Left renal cortex interstitium (tissue), 4 donors: Measurements from ENCODE around the gene DISC1. TPM values are rescaled to one million over a fixed set of nuclear protein-coding genes. Genes with fewer than 3 reads are reported as not detected.

Source experiments
- DNase-seq, 4 donors: peaks; one replicate each; pipeline ENCODE4 v3.0.0-alpha.2; 2013; ENCODE audit warnings: low read depth in 4 of 4, low spot score in 2 of 4, missing footprints in 1 of 4
- polyA plus RNA-seq, 4 donors: library from polyadenylated mRNA; unstranded; fragments of 120-200 nt; gene quantifications; one replicate each; pipeline ENCODE4 v1.2.1, GENCODE V29; 2013; ENCODE audit not compliant: insufficient read length in 4 of 4

Gene DISC1
- polyA plus RNA-seq, 4 donors: 5.3 to 6.6 (median 5.6) TPM

DNA sequence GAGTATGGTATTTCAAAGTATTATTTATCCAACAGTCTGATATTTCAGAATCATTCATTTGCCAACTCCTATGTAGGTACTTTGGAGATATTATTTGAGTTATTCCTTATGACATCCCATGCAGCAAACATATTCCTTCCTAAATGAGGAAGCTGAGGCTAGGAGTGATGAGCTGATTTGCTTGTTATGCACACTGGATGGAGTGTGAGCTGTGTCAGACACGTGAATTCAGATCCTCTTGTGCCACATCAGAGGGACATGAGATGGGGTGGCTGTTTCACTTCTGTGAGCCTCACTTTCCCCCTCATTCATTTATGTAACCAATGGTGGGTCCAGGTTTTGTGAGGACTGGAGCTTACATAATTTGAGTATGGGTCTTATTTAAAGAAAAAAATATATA lies 215.9 kb downstream of the DISC1 start:
- no peak for DNase-seq

DNA sequence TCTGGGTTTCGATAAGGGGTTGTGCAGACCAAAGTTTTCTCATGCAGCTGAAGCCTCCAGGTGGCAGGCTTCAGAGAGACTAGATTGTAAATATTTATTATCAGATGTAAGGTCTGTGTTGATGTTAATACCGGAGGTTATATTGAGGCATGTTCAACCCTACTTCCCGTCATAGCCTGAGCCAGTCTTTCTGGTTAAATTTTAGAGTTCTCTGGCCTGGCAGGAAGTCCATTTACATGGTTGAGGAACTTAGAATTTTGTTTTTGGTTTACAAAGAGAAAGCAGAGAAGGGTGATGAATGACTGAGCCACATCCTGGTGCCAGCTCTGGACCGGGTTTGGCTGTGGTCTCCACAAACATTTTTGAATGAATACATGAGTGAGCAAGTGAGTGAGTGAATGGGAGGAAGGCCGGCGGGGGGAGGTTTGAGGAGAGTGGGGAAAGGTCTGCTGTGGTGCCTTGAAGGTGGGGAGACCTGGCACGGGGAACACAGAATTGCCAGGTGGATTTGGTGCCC lies 218.5 kb downstream of the DISC1 start:
- no peak for DNase-seq

DNA sequence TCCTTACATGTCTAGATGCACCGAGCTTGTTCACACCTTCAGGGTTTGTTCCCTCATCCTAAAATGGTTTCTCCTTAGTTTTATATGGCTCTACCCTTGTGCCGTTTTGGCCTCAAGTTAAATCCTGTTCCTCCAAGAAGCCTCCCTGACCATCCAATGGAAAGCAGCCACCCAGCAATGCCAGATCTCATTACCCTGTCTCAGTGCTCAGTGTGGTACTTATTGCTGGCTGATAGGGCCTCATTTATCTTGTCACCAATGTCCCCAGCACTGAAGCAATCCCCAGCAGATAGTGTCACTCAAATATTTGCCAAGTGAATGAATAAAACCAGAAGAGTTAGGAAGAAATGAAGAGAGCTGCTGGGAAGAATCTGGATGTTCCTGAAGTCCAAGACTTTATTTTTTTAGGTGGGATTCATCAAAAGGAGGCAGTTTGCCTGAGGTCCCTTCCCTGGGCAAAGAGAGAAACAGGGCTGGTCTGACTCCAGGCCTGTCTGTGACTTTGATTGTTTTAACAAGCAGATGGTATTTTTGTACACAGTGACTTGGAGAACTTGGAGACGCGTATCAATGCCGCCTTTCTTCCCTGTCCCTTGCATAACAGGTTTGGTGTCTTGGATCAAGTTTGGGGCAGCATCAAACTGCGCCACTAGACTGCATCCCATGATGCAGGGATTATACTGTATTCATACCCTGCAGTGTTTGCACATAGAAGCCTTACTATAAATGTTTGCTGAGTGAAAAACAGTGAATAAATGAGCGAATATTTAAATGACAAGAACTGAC lies 221.2 kb downstream of the DISC1 start:
- no peak for DNase-seq

DNA sequence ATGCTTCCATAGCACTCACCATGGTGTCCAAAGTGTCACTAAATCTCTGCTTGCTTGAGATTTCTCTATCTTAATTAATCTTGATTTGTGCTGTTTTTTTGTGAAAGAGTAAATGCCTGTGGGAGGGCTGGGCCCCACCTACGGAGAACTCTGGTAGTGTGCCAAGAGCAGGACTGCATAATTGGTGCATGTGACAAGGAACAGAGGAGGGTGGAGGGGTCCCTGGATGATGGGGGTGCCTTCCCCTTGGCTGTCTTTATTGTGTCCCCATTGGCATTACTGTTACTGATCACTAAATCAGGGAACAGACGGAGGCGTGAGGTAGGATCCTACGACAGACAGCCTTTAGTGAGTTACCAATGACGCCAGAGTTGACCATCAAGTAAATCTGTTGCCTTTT lies 223.4 kb downstream of the DISC1 start:
- no peak for DNase-seq

DNA sequence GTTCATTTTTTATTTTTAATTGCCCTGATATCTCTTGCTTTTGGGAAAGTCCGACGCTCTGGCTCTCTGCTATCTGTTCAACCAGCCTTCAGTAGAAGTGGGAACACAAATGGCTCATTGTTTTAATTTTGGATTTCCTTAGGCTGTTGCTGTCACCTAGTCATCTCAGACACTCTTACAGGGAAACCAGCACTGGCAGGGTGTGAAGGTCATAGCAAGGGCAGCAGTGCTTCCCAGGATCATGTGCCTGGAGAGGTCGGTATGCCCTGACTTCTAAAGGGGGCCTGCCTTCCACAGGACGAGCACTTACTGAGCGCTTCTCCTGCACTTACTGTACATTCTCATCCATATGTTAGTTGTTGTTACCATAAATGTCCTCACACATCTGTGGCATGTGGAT lies 224.2 kb downstream of the DISC1 start:
- DNase-seq: no peak

DNA sequence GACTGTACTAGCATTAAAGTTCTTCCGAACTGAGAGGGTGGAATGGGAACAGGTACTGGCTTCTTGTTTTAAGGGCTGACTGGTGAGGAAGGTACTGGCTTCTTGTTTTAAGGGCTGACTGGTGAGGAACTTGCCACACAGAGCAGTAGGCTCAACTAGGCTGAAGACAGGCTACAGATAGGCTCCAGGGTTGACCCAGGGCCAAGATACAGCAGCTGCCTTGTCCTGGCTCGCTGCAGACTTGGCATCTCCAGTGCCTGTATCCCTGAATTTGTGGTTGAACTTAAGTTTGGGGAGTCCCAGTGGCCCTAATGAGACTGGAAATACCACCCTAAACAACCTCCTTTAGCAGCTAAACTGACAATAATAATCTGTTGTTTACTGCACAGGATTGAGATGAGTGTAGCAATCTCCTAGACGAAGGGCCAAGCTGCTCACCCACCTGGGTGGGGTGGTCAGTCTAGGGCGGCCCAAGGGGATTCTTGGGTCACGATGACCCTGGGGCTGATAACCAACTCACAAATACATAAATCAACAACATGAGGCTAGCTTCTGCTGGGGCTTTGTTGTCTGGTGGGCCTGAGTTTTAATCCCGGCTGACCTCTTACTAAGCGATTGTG lies 227.1 kb downstream of the DISC1 start:
- DNase-seq: no peak

DNA sequence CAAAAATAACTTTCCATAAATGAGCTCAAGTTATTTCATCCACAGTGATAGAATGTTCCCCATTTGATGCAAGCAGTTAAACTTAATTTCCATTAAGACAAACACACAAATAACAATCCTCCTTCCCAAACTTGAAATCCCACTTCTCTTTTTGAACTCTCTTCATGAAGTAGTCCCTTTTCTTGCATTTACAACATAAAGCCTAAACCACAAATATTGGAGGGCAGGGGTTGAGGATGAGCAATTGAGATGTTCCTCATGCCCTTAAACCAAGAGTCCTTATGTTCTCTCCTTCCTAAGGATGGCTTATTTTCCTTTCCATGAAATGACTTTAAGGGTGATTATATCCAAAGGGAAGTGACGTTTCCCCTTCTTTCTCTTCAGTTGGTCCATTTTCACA lies 228.8 kb downstream of the DISC1 start:
- DNase-seq: no peak

DNA sequence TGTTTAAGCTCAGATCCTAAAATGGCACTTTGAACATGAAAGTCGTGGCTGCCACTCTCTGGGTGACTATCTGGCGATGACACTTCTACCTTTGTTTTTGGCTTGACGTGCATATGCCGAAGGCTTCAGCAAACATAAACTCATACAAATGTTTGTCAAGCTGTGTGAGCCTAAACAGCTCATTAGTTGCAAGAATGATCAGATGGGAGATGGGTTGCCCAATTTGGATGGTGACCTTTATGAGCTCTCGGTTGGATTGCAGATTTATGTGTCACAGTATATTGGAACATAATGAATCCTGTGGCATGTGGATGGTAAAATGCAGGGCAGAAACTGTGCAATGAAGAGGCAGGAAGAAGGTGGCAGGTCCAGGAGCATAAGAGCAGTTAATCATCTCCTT lies 229.3 kb downstream of the DISC1 start:
- DNase-seq: no peak

DNA sequence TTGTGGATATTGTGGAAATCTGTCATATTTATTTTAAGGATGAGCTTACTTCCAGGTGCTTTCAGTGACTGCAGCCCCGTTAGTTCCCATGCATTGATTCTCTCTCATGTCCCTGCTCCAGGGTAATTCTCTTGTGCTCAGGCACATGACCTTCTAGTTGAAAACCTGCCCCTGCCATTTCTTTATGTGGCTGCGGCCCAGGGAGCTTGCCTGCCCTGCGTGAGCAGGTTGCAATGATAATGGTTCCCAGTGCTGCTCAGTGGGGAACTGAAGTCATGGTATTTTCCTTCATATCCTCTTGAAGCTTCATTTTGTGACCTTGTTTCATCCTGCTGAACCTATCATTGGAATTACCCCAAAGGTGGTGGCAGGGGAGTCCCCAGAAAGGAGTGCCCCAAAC lies 229.8 kb downstream of the DISC1 start:
- no peak for DNase-seq

DNA sequence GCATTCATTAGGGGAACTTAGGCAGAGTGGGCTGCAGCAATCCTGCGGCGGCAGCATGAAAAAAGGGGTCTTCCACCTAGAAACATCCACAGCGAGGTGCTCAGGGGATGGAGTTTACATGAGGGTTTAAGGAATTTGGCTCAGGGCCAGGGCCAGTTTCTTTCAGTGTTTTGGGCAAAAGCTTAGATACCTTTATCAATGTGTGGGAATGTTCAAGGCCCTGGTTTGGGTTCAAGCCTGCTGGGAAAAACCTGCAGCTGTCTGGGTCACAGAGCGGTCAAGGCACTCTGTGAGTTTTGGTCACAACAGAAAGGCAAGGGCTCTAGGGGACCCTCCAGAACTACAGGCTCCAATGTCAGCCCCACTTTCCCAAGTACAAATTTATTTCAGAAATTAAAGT lies 230.3 kb downstream of the DISC1 start:
- DNase-seq: no peak

DNA sequence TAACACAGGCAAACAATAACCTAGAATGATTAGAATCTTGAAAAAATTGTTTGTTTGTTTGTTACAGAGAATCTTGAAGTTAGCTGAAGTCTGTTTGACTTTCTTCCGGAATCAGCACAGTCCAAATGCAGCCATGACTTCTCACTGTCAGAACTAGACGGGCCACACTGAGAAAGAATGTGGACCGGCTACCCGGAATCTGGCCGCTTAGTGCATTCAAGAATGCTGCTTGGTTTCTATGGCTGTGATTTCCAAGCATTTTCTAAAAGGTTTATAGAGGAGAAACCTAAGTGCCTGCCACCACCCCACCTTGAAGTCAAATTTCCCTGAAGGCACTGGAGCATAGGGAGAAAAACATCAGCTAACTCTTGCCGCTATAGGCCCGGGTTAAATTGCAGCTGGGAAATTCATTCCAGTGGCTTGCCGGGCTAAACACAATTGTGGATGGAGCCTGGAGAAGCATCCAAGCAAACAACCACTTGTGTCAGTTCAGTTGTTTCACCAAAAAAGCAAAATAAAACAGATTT lies 231.1 kb downstream of the DISC1 start:
- DNase-seq: peak in 1 of 4 donors; percentile 36

DNA sequence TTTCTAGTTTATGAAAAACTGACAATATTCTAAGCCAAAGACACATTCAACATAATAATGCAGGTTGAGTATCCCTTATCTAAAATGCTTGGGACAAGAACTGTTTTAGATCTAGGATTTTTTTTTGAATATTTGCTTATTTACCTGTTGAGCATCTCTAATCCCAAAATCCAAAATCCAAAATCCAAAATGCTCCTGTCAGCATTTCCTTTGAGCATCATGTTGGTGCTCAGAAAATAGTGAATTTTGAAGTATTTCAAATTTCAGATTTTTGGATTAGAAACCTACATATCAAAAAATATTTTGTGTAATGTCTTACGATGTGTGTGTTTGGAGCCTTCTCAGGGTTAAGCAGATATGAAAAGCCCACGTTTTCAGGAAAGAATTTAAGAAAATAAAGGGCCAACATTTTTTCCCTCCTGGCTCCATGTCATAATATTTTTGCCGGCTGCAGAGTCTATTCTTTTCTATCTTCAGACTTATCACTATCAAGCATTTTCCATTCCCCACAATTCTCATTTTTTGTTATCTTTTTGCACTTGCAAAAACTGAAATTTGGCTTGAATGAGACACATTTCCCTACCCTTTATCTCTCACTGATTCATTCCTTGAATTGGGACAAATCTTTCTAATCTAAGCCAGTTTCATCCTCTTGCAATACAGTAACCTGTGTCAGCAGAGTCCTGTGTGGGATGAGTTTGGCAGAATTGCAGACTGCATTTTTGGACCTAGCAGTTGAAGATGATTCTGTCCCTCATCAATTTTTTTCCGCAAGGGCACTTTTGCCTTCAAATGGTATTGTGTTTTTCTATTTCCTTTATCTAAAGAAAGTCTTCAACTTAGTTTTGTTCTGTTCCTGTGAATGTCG lies 233.9 kb downstream of the DISC1 start:
- no peak for DNase-seq

DNA sequence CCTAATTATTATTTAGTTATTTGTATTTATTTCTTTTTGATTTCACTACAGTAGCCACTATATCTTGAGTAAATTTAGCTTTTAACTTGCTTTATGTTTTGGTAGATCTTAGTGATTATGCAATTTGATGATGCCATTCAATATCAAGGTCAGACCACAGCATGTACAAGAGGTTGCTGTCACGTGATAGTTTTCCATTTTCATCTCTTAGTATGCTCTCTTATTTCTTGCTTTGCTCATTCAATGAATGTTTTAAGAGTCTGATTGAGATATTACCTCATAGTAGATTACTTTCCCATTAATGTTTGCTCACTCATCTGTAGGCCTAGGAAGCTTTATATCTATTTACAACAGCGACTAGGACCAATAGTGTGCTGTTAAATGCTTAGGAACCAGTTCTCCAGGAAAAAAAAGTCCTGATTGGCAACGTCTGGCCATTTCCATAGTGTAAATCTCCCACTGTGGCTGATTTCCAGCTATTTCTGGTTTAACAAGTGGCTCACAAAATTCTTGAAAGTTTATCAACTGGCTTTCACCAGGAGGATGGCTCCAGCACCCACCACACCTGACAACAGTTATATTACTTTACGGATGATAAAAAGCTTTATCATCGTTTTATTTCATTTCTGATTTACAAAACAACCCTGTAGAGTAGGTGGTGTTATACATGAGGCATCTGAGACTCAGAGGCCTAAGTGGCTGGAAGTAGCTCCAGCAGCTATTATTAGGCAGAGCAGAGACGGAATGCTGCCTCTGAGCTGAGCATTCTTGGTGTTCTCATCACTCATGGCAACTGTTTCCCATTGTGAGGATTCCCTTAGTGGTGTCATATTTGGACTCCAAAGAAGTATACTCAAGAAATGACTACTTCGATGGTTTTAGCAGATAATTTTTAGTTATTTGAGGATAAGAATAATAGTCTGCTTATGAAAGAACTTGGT lies 235.2 kb downstream of the DISC1 start:
- no peak for DNase-seq

DNA sequence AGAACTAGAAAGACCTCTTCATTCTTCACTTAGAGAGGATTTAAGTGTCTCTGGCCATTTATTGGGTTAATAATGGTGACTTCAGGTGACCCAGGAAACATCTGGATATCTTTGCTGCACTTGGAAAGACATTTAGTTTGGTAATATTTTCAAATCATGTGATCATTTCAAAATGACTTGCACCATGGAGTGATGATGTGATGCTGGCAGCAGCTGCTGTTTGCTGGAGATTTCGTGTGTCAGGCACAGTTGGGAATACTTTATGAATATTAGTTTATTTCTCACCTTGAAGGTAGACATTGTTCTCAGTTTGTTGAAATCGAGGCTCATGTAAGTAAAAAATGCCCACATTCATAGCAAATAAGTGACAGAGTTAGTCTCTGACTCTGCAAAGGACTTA lies 236.0 kb downstream of the DISC1 start:
- DNase-seq: no peak

DNA sequence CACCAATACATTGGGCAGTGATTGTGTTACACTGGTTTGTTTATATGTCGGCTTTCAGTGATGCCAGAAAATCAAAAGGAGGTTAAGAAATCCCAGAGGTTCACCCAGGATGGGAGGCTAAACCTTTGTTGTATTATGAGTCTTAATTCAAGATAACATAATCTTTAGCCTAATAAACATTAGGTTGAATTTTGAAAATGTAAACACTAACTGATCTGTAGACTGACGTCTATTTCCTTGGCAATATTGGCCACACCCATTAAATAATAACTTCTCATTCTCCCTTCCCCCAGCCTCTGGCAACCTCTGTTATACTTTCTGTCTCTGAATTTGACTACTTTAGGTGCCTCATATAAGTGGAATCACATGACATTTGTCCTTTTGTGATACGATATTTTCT lies 238.7 kb downstream of the DISC1 start:
- DNase-seq: no peak

DNA sequence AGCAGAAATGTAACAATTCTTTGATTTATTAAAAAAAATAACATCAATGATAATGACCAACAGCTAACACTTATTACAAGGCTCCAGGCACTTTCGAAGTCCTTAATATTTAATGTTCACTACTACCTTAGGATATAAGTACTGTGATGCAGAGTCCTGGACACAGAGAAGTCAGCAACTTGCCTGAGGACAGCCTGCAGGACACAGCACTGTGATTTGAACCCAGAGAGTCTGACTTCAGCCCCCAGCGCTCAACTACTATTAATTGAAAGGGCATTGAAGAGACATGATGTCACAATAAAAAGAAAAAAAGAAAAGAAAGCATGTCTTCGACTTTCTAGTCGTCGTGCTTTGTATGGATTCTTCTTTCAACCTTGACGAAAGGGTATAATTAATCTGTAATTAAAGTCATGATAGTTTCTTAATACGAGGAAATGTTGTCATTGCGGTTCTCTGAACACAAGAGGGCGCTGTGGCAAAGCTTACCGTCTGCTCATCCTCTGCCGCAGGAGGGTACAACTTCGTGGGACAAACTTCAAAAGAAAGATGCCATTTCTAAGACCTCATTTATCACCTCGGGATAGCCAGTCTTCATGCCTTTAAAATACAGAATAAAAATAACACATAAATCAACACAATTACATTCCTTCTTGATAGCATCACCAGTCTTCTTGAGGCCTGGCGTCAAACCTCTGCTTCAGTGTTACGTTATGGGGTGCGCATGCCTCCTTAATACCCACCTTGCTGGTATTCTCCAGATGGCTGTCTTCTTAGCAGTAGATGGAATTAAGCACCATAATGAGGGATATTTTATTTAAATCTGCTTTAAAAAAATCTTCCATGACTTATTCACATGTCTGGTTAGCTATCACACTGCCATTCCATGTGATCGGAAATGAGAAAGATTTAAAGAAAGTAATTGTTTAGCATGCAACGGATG lies 240.1 kb downstream of the DISC1 start:
- peak; percentile 31 to 58 (median 41) for DNase-seq

DNA sequence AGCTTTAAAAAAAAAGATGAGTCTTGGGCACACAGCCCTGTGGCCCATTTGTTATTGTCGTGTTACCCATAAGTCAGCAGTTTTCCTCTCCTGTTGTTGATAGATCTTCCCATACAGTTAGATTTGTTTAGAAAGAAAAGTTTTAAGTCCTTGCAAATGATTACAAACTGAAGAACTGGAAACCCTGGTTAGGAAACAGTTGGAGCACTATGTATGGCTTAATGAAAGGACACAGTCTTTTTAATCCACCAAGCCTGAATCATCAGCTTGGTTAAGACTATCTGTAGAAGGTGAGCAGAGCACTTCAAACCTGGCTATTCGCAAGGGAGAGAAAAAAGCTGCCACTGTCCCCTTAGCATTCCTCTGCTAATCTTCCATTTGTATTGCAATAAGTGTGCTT lies 241.0 kb downstream of the DISC1 start:
- no peak for DNase-seq

DNA sequence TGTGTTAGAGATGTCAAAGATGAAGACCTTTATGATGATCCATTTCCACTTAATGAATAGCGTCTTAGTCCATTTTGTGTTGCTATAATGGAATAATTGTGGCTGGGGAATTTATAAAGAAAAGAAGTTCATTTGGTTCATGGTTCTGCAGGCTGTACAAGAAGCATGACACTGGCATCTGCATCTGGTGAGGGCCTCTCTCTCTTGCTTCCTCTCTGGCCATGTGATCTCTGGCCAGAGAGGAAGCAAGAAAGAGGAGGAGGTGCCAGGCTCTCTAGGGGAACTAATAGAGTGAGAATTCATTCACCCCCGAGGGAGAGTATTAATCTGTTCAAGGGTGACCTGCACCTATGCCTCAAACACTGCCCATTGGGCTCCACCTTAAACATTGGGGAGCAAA lies 242.8 kb downstream of the DISC1 start:
- DNase-seq: no peak

DNA sequence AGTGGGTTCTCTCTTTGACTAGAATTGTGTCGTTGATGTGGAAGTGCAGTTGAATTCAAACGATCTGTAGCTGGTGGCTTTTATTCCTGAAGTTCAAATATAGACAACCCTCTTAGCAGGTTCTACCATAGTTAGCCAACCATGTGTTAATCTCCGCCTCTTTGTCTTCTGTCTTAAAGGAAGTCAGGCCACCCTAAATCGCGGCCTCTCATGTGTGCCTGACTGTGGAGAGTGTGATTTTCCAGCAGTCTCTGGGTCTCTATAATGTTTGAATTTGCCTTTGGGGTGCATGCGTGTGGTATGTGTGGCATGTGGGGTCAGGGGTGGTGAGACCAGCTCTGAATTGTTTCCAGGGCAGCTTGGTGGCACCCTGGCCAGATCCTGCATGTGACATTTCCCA lies 244.9 kb downstream of the DISC1 start:
- DNase-seq: no peak
